ENCODE measurements around the gene WFIKKN1.
A peak's percentile ranks its signal among the peaks of the same experiment; 100 is the strongest.

The WFIKKN1 gene

GRCh38 chr16:637081-638018 is 6.6 kb downstream of the WFIKKN1 start:
- DNase-seq (ENCODE audit: low read depth): peak; percentile 95
- H3K4me3 ChIP-seq (ENCODE audit: low read depth, low read length): peak overlapping the region; percentile 69
- TF ChIP-seq CTCF (IDR thresholded peaks at IDR 0.05; ENCODE audit: insufficient read depth, low read depth, low read length, missing control alignments): no peak

DNA sequence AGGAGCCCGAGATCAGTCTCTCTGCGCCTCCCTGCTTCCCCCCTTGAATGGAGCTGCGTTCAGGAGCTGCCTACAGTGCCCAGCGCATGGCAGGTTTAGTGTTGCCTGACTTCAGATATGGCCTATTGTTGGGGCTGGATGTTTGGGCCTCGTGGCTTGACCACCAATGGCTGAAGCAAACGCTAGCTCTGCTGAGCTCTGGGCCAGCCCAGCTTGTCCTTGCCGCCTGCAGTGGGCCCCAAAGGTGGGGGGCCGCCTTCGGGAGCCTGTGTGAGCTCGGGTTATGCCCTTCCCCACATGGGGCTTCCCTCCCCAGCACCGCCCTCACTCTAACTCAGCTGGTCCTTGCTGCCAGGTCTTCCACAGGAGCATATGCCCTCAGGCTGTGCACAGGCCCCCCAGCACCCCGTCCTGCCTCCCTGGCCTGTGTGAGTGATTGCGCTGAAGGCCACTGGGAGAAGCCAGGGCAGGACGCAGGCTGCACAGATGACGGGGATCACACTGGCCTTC is 7.3 kb downstream of the WFIKKN1 start:
- no peak overlapping the region for H3K4me3 ChIP-seq (ENCODE audit: low read depth, low read length)

GRCh38 chr16:638836-639235 is 8.1 kb downstream of the WFIKKN1 start:
- no peak for DNase-seq (ENCODE audit: low read depth)
- TF ChIP-seq CTCF (IDR thresholded peaks at IDR 0.05; ENCODE audit: insufficient read depth, low read depth, low read length, missing control alignments): no peak
- H3K4me3 ChIP-seq (ENCODE audit: low read depth, low read length): no peak overlapping the region

More for the DNA sequence above, 7.3 kb downstream of the WFIKKN1 start:
- no peak for TF ChIP-seq CTCF (IDR thresholded peaks at IDR 0.05; ENCODE audit: insufficient read depth, low read depth, low read length, missing control alignments)
- no peak for DNase-seq (ENCODE audit: low read depth)

DNA sequence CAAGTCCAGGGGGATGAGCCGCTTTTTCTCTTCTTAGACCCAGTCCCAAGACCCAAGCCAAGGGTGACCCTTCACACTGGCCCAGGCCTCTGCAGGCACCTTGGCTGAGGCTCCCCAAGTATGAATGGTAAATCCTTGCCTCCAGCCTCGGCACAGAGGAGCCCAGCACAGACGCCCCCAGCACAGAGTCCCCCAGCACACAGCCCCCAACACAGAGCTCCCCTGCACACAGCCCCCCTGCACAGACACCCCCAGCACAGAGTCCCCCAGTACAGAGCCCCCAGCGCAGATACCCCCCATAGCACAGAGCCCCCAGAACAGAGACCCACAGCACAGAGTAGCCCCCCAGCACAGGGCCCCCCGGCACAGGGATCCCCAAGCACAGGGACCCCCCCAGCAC is 9.8 kb downstream of the WFIKKN1 start:
- TF ChIP-seq CTCF (IDR thresholded peaks at IDR 0.05; ENCODE audit: insufficient read depth, low read depth, low read length, missing control alignments): no peak
- DNase-seq (ENCODE audit: low read depth): no peak
- H3K4me3 ChIP-seq (ENCODE audit: low read depth, low read length): peak overlapping the region; percentile 93

GRCh38 chr16:641326-642188 is 10.8 kb downstream of the WFIKKN1 start, which contains the start of gene MCRIP2:
TSS of gene MCRIP2 (plus strand) at chr16:641828. CDS start at chr16:641992, 164 bp downstream.
- peak within 1 kb of the TSS; percentile 93 for H3K4me3 ChIP-seq (ENCODE audit: low read depth, low read length)
- TF ChIP-seq CTCF (IDR thresholded peaks at IDR 0.05; ENCODE audit: insufficient read depth, low read depth, low read length, missing control alignments): no peak
- peak; percentile 90 for DNase-seq (ENCODE audit: low read depth)

GRCh38 chr16:642189-643049 is 11.6 kb downstream of the WFIKKN1 start:
- DNase-seq (ENCODE audit: low read depth): peak; percentile 81

More at GRCh38 chr16:642189-643049, 11.6 kb downstream of the WFIKKN1 start:
- no peak for TF ChIP-seq CTCF (IDR thresholded peaks at IDR 0.05; ENCODE audit: insufficient read depth, low read depth, low read length, missing control alignments)
- H3K4me3 ChIP-seq (ENCODE audit: low read depth, low read length): peak overlapping the region; percentile 93

All from GM12865 (cell line).